Endometrial microvascular endothelial cells (primary cell): ENCODE results near the gene CTXN3. TPM values are rescaled to one million over a fixed set of nuclear protein-coding genes. Genes with fewer than 3 reads are reported as not detected.

Experiments used
- in situ Hi-C: cut with HindIII; loops from 2 replicates; pipeline ENCODE4 v1.10.0; 2017; ENCODE audit warnings: low sequenced_read_pairs, low pct_unique_long_range_greater_than_20kb; ENCODE audit errors: inconsistent ontology term
- total RNA-seq: library from RNA; depleted of rRNA; stranded (reverse); fragments of >200 nt; gene quantifications from one replicate; pipeline ENCODE4 v1.2.3, GENCODE V29; 2015; ENCODE audit errors: inconsistent ontology term

The CTXN3 gene
- total RNA-seq, result not detected

- in situ Hi-C loops, result no loop called here
These were observed at the start of gene CTXN3 for GRCh38 chr5:127649018-127649439. Gene CTXN3 (plus strand): TSS chr5:127649082. CDS start chr5:127657522, 8,440 bp downstream.

DNA sequence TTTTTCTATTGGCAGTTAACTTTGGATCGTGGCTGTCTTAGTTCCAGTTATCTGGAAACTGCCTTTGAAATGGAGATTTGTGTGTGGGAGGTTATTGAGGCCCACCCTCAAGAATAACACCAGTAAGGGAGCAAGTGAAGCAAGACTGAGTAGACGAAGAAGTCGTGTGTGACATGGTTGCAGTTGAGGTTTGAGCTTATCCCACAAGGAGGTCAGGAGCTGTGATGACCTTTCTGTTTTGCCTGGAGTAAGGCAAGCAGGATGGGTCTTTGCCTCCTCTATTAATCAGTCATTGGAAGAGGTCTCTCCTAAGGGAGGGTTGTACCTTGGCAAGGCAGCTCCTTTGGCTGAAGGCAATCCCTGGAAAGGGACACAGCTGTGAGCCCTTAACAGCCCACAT, 49.6 kb upstream of the CTXN3 start:
- in situ Hi-C loops, result no loop called here

DNA sequence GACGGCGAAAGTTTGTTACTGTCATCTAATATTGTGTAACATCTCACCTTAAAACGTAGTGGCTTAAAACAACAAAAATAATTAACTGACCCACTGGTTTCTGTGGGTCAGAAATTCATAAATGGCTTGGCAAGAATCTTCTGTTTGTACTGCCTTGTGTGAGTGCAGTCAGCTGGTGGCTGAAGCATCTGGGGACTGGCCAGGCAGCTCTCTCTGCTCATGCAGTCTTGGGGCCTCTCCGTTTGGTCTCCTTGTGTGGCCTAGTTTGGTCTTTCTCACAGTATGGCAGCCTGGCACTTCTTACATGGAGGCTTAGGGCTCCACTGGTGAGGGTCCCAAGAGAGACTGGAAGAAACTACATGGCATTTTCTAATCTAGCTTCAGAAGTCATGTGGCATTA, 49.0 kb upstream of the CTXN3 start:
- in situ Hi-C loops, result no loop called here

GRCh38 chr5:127601111-127601510, 47.8 kb upstream of the CTXN3 start:
- in situ Hi-C loops, result no loop called here

GRCh38 chr5:127601601-127602000, 47.3 kb upstream of the CTXN3 start:
- in situ Hi-C loops, result no loop called here

DNA sequence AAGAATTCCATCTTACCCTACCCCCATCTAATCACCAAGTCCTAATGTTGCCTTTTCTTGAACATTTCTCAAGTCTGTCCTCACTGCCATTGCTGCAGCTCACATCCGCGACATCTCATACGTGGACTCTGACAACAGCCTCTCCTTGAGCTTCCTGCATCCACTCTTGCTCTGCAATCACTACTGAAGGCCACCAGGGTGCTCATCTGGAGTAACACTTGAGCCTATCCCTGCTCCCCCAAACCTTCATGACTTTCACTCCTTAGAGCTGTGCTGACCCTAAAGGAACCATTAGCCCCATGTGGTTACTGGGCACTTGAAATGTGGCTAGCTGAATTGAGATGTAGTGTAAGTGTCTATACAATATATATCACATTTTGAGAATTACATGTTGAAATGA, 46.4 kb upstream of the CTXN3 start:
- in situ Hi-C loops, result no loop called here

DNA sequence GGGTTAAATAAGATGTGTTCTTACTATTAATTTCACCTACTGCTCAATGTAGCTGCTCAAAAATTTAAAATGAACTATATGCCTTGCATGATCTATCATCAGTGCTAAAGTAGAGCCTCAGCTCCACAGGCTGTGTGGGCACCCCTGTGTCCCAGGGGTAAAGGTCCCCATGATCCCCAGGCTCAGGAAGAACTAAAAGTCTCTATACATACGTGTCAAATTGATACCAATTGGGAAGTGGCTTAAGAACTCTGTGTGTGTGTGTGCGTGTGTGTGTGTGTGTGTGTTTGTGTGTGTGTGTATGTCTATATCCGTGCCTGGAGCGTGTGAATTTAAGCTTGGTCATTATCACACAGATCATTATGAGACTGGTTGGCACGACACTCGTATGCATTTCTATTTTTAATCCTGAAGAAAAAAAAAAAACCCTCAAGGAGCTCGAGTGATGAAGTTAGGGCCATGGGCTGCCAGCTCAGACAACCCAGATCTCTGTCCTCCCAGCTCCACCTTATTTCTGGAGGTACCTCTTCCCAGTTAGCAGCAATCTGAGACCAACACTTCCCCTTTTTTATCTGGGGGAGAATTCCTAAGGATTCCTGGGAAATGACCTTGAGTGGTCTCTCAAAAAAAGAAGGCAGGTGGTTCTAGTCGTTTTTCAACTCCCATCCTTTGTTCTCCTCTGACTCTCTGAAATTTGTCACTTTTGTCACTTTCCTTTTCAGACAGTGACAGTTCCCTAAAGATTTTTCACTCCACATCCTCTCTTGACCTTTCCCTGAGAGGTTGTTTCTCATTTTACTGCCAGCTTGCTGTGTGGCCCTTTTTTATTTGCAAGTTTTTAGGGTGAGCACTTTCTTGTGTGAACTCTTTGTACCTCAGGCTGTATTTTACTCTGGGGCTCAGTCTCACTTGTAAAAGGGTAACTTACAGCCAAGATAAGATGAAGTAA, 45.7 kb upstream of the CTXN3 start:
- in situ Hi-C loops, result no loop called here

- in situ Hi-C loops, result no loop called here
These were observed 40.7 kb upstream of the CTXN3 start for GRCh38 chr5:127608077-127608660.

DNA sequence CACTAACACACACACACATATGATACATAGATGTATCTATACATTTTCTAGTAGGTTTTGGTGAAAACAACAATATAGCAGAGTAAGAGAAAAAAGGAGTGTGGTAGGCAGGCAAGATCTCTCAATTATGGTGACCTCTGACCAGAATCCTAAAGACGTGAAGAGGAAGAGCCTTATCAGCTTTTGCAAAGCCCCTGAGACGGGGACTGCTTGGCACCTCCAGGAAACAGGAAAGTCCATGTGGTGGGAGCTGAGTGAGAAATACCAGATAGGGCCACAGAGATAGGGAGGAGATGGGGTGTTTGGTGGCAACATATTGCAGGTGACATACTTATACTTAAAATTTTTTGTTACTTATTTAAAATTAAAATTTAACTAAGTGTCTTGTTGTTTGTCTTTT, 39.9 kb upstream of the CTXN3 start:
- in situ Hi-C loops, result no loop called here

- in situ Hi-C loops, result no loop called here
These were observed 38.9 kb upstream of the CTXN3 start for GRCh38 chr5:127609957-127610356.

- in situ Hi-C loops, result no loop called here
These were observed 36.3 kb upstream of the CTXN3 start for GRCh38 chr5:127612441-127613141.

GRCh38 chr5:127615916-127616315, 33.0 kb upstream of the CTXN3 start:
- in situ Hi-C loops, result no loop called here

- in situ Hi-C loops, result no loop called here
These were observed 28.9 kb upstream of the CTXN3 start for GRCh38 chr5:127619908-127620479.

DNA sequence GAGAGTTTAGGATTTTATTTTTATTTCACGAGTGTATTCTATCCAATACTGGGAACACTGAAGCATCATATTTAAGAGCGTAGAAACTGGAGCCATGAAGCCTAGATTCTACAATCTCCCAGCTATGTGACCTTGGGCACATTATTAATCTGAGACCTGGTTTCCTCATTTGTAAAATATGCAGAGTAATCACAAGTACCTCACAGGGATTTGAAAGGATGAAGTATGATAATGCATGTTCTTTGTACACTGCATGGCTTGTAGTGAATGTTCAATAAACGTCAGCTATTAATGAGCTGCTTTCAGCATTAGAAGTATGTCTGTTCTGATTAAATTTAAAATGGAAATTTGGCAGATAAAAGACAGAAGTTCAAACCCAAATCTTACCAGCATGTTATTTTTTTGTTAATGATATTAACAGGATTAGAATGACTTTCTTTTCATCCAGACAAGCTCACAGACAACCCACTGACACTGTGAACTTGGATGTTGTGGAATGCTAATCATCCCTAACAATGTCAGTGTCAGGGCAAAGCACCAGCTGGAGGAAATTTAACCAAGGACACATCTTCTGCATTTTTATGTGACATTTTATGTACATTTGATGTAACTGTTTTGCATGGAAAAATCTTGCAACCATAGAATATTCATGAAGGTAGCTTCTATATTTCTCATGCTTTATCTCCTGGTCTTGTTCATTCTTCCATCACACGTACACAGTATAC, 27.1 kb upstream of the CTXN3 start:
- in situ Hi-C loops, result no loop called here

DNA sequence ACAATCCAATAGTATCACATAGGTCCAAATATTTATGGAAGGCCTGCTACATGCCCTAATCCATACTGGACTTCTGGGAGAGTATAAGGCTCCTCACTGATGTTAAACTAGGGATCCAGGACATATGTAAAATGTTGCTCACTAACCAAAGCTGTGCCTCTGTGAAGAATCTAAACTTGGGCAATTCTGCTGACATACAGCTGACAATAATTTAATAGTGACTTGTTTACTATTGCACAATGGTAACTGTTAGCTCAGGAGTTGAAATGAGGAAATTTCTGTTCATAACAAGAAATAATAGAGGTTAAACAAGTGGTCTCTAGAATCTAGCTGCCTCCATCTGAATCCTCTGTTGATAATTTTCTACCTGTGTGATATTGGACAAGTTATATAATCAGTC, 14.9 kb upstream of the CTXN3 start:
- in situ Hi-C loops, result no loop called here

DNA sequence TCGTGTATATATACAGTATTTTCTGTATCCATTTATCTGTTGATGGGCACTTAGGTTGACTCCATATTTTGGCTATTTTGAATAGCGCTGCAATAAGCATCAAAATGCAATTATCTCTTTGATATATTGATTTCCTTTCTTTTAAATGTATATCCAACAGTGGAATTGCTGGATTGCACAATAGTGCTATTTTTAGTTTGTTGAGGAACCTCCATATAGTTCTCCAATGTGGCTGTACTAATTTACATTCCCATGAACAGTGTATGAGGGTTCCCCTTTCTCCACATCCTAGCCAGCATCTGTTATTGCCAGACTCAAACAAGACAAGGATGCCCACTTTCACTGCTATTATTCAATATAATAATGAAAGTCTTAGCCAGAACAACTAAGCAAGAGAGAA, 9.1 kb upstream of the CTXN3 start:
- in situ Hi-C loops, result no loop called here

DNA sequence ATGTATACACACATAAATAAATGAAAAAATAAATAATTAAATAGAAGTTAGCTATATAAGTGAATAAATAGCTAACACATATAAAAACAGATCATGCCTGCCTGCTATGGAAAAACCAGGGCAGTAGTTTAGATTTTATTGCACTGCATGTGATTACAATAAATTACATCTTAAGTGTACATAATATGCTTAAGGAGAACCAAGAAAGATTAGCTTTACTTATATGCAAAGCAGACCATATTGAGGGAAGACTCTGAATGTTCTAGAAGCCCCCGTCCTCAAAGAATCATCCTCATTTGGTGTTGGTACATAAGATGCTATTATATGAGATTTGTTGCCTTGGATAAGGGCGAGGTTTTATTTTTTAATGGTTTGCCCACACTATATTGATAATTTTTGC, 5.9 kb upstream of the CTXN3 start:
- in situ Hi-C loops, result no loop called here

GRCh38 chr5:127643607-127644006, 5.3 kb upstream of the CTXN3 start:
- in situ Hi-C loops, result no loop called here

- in situ Hi-C loops, result no loop called here
These were observed 3.6 kb upstream of the CTXN3 start for GRCh38 chr5:127645300-127645726.
